ENCODE measurements around the gene RPN1. TPM values are rescaled to one million over a fixed set of nuclear protein-coding genes. Genes with fewer than 3 reads are reported as not detected.

RPN1 gene
- total and polyA plus RNA-seq, 7 donors: 33.6 to 220 (median 137) TPM

DNA sequence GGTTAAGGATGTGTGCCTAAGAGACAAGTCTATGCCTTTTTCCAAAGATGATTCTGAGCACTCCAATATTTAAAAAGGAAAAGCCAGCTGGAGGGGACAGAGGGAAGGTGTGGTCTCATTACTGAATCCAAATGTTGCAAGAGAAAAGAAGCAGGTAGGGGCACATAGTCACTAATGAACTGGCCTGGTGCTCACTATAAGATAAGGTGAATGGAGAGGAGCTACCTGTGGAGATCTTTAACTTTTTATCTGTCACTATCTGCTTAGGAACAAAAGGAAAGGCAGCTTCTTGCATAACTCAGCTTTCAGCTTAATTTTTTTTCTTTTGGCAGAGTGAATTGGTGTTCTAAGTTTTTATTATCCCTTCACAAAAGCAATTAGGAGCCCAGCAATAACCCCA, 69.1 kb downstream of the RPN1 start:
- Histone ChIP-seq H3K36me3 (no peaks in the 10 kb centered on the region), H3K9me3 (peaks cover 0 to 4% (median 1%) of the 10 kb centered on the region in 4 donors), H3K27me3 (no peaks in the 10 kb centered on the region), H3K4me1 (no peaks in the 10 kb centered on the region), H3K27ac (no peak overlapping the region), H3K4me3 (no peak overlapping the region)
- DNase-seq: no peak
- intact Hi-C loops (cut with DNase I): no loop called here
- TF ChIP-seq POLR2A (IDR thresholded peaks at IDR 0.05): no peak
- TF ChIP-seq, protein P1, sequence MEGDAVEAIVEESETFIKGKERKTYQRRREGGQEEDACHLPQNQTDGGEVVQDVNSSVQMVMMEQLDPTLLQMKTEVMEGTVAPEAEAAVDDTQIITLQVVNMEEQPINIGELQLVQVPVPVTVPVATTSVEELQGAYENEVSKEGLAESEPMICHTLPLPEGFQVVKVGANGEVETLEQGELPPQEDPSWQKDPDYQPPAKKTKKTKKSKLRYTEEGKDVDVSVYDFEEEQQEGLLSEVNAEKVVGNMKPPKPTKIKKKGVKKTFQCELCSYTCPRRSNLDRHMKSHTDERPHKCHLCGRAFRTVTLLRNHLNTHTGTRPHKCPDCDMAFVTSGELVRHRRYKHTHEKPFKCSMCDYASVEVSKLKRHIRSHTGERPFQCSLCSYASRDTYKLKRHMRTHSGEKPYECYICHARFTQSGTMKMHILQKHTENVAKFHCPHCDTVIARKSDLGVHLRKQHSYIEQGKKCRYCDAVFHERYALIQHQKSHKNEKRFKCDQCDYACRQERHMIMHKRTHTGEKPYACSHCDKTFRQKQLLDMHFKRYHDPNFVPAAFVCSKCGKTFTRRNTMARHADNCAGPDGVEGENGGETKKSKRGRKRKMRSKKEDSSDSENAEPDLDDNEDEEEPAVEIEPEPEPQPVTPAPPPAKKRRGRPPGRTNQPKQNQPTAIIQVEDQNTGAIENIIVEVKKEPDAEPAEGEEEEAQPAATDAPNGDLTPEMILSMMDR (IDR thresholded peaks at IDR 0.05): no peak
- no peak for TF ChIP-seq POLR2AphosphoS5 (IDR thresholded peaks at IDR 0.05)
- TF ChIP-seq EP300 (IDR thresholded peaks at IDR 0.05): no peak

- H3K27ac ChIP-seq: no peak overlapping the region
- H3K9me3 ChIP-seq: peaks cover 0 to 4% (median 1%) of the 10 kb centered on the region in 4 donors
- no peak for TF ChIP-seq POLR2A (IDR thresholded peaks at IDR 0.05)
- TF ChIP-seq POLR2AphosphoS5 (IDR thresholded peaks at IDR 0.05): no peak
- TF ChIP-seq, protein P1 (IDR thresholded peaks at IDR 0.05): no peak
- TF ChIP-seq EP300 (IDR thresholded peaks at IDR 0.05): no peak
- no peaks in the 10 kb centered on the region for H3K27me3 ChIP-seq
- no peaks in the 10 kb centered on the region for H3K36me3 ChIP-seq
- WGBS, 2 donors: 81 to 90% methylated on average over 2 of the region's 2 CpGs
- no peak overlapping the region for H3K4me3 ChIP-seq
- no peaks in the 10 kb centered on the region for H3K4me1 ChIP-seq
- intact Hi-C loops (cut with DNase I): no loop called here
- no peak for DNase-seq
These were observed 70.7 kb downstream of the RPN1 start for GRCh38 chr3:128579927-128580326.

GRCh38 chr3:128578346-128578745, 72.3 kb downstream of the RPN1 start:
- no peak overlapping the region for H3K27ac ChIP-seq
- H3K27me3 ChIP-seq: peaks cover 0 to under 1% (median 0%) of the 10 kb centered on the region in 3 donors
- 80 to 85% methylated on average over 9 of the region's 9 CpGs for WGBS, 2 donors
- H3K4me3 ChIP-seq: no peak overlapping the region
- H3K36me3 ChIP-seq: no peaks in the 10 kb centered on the region
- no peak for DNase-seq
- intact Hi-C loops (cut with DNase I): no loop called here
- H3K9me3 ChIP-seq: peaks cover 0 to 4% (median 1%) of the 10 kb centered on the region in 4 donors
- TF ChIP-seq EP300 (IDR thresholded peaks at IDR 0.05): no peak
- no peak for TF ChIP-seq POLR2A (IDR thresholded peaks at IDR 0.05)
- no peak for TF ChIP-seq POLR2AphosphoS5 (IDR thresholded peaks at IDR 0.05)
- TF ChIP-seq, protein P1 (IDR thresholded peaks at IDR 0.05): no peak
- no peaks in the 10 kb centered on the region for H3K4me1 ChIP-seq

GRCh38 chr3:128577711-128578110, 72.9 kb downstream of the RPN1 start:
- intact Hi-C loops (cut with DNase I): no loop called here
- no peak overlapping the region for H3K27ac ChIP-seq

GRCh38 chr3:128576290-128576689, 74.3 kb downstream of the RPN1 start:
- peaks cover 0 to 4% (median 1%) of the 10 kb centered on the region in 4 donors for H3K9me3 ChIP-seq
- no peaks in the 10 kb centered on the region for H3K36me3 ChIP-seq
- intact Hi-C loops (cut with DNase I): no loop called here
- no peaks in the 10 kb centered on the region for H3K4me1 ChIP-seq
- TF ChIP-seq EP300 (IDR thresholded peaks at IDR 0.05): no peak
- no peak for TF ChIP-seq POLR2A (IDR thresholded peaks at IDR 0.05)
- TF ChIP-seq POLR2AphosphoS5 (IDR thresholded peaks at IDR 0.05): no peak
- TF ChIP-seq, protein P1 (IDR thresholded peaks at IDR 0.05): no peak
- H3K27me3 ChIP-seq: peaks cover 0 to 16% (median 0%) of the 10 kb centered on the region in 3 donors
- no peak for DNase-seq
- no peak overlapping the region for H3K27ac ChIP-seq
- WGBS, 2 donors: 80 to 85% methylated on average over 10 of the region's 10 CpGs
- H3K4me3 ChIP-seq: no peak overlapping the region

More at GRCh38 chr3:128577711-128578110, 72.9 kb downstream of the RPN1 start:
- no peak for DNase-seq
- no peak for TF ChIP-seq POLR2A (IDR thresholded peaks at IDR 0.05)
- WGBS, 2 donors: 80 to 85% methylated on average over 10 of the region's 10 CpGs
- no peaks in the 10 kb centered on the region for H3K36me3 ChIP-seq
- no peaks in the 10 kb centered on the region for H3K4me1 ChIP-seq
- peaks cover 0 to 7% (median 0%) of the 10 kb centered on the region in 3 donors for H3K27me3 ChIP-seq
- H3K4me3 ChIP-seq: no peak overlapping the region
- H3K9me3 ChIP-seq: peaks cover 0 to 4% (median 1%) of the 10 kb centered on the region in 4 donors

All from sigmoid colon (tissue), 7 donors.